GM23338 (cell line): ENCODE measurements around the gene SFTPB. TPM values are rescaled to one million over a fixed set of nuclear protein-coding genes. Genes with fewer than 3 reads are reported as not detected.

Experiments used
- ATAC-seq: fragments of 200-7000 bp; cut with Tn5 transposase; 3 replicates; pipeline ENCODE4 v1.9.1; 2020
- DNase-seq: peaks from one replicate; pipeline ENCODE4 v3.0.0-alpha.2; 2015; ENCODE audit warnings: low spot score
- H2AFZ ChIP-seq: fragments of 200-600 bp; sonication (generic); 2 replicates; pipeline ENCODE4 v1.8.0; 2016; ENCODE audit warnings: antibody characterized with exemption, mild to moderate bottlenecking, moderate library complexity
- H3F3A ChIP-seq: fragments of 200-600 bp; sonication (generic); replicated peaks from 2 replicates; pipeline ENCODE4 v1.8.0; 2017; ENCODE audit warnings: antibody characterized with exemption, mixed run types, low read depth
- H3K27ac ChIP-seq: fragments of 200-600 bp; sonication (generic); 2 replicates; pipeline ENCODE4 v1.6.1; 2016; ENCODE audit warnings: low read depth
- H3K27me3 ChIP-seq: fragments of 200-600 bp; sonication (generic); 2 replicates; pipeline ENCODE4 v1.8.0; 2016; ENCODE audit warnings: mild to moderate bottlenecking, mixed run types, moderate library complexity; ENCODE audit not compliant: insufficient read depth
- H3K36me3 ChIP-seq: fragments of 200-600 bp; sonication (generic); 2 replicates; pipeline ENCODE4 v1.8.0; 2016; ENCODE audit warnings: mild to moderate bottlenecking; ENCODE audit not compliant: insufficient read depth
- H3K4me1 ChIP-seq: fragments of 200-600 bp; sonication (generic); 2 replicates; pipeline ENCODE4 v1.8.0; 2016; ENCODE audit warnings: mild to moderate bottlenecking, moderate library complexity; ENCODE audit not compliant: insufficient read depth
- H3K4me2 ChIP-seq: fragments of 200-600 bp; sonication (generic); 2 replicates; pipeline ENCODE4 v1.7.1; 2017; ENCODE audit warnings: mixed run types
- H3K4me3 ChIP-seq: fragments of 200-600 bp; sonication (generic); 2 replicates; pipeline ENCODE4 v1.6.1; 2016; ENCODE audit warnings: mixed run types
- H3K79me2 ChIP-seq: fragments of 200-600 bp; sonication (generic); replicated peaks from 2 replicates; pipeline ENCODE4 v1.8.0; 2017; ENCODE audit warnings: mild to moderate bottlenecking; ENCODE audit not compliant: insufficient read depth
- H3K9me2 ChIP-seq: fragments of 200-600 bp; sonication (generic); 2 replicates; pipeline ENCODE4 v1.8.0; 2017; ENCODE audit not compliant: insufficient read depth
- H4K20me1 ChIP-seq: fragments of 200-600 bp; sonication (generic); replicated peaks from 2 replicates; pipeline ENCODE4 v1.8.0; 2017; ENCODE audit warnings: mild to moderate bottlenecking; ENCODE audit not compliant: insufficient read depth
- H3K27ac Mint-ChIP-seq: 2 replicates; pipeline ENCODE4 v1.8.0; 2020; ENCODE audit warnings: inconsistent platforms, mild to moderate bottlenecking, moderate library complexity, mixed read lengths
- H3K27me3 Mint-ChIP-seq: 3 replicates; pipeline ENCODE4 v1.8.0; 2022; ENCODE audit warnings: low read depth, mild to moderate bottlenecking, moderate library complexity, mixed read lengths, inconsistent platforms; ENCODE audit not compliant: insufficient read depth, poor library complexity
- H3K36me3 Mint-ChIP-seq: 3 replicates; pipeline ENCODE4 v1.8.0; 2021; ENCODE audit warnings: low read depth, mild to moderate bottlenecking, inconsistent platforms, moderate library complexity, mixed read lengths
- H3K4me1 Mint-ChIP-seq: 3 replicates; pipeline ENCODE4 v1.8.0; 2020; ENCODE audit warnings: mild to moderate bottlenecking, inconsistent platforms, mixed read lengths
- H3K4me3 Mint-ChIP-seq: 3 replicates; pipeline ENCODE4 v1.8.0; 2021; ENCODE audit warnings: moderate library complexity, mild to moderate bottlenecking, inconsistent platforms, mixed read lengths
- H3K9me3 Mint-ChIP-seq: 3 replicates; pipeline ENCODE4 v1.8.0; 2020; ENCODE audit warnings: moderate library complexity, mild to moderate bottlenecking, inconsistent platforms, mixed read lengths
- CREB1 ChIP-seq: fragments of 250-450 bp; sonication (Bioruptor Pico); IDR thresholded peaks from 2 replicates; pipeline ENCODE4 v1.5.0; 2020; ENCODE audit warnings: low read depth, mild to moderate bottlenecking, moderate library complexity
- EZH2phosphoT487 ChIP-seq: fragments of 200-600 bp; sonication (generic); IDR thresholded peaks from one replicate; pipeline ENCODE4 v1.8.1; 2018; ENCODE audit warnings: antibody characterized with exemption; ENCODE audit not compliant: unreplicated experiment
- JUNB ChIP-seq: IDR thresholded peaks from one replicate; pipeline ENCODE4 v1.6.1; 2016; ENCODE audit warnings: antibody characterized with exemption; ENCODE audit not compliant: unreplicated experiment
- STAT1 ChIP-seq: IDR thresholded peaks from one replicate; pipeline ENCODE4 v1.6.1; 2016; ENCODE audit warnings: antibody characterized with exemption; ENCODE audit not compliant: unreplicated experiment
- ZNF331 ChIP-seq: fragments of 250-450 bp; sonication (Bioruptor Pico); IDR thresholded peaks from 2 replicates; pipeline ENCODE4 v1.5.0; 2020; ENCODE audit warnings: low read depth, mild to moderate bottlenecking, moderate library complexity
- polyA plus RNA-seq: library from polyadenylated mRNA; unstranded; fragments of >200 nt; fragmentation: Nextera tagmentation; extraction: Ambion mirVana; gene quantifications from 2 replicates; pipeline ENCODE4 v1.2.1, GENCODE V29; 2016
- total RNA-seq: library from RNA; depleted of rRNA; stranded (reverse); fragments of >200 nt; shearing (Covaris generic); gene quantifications from 2 replicates; pipeline ENCODE4 v1.2.3, GENCODE V29; 2014
- TF ChIP-seq, protein P1 (sequence below): IDR thresholded peaks from 2 replicates; pipeline ENCODE4 v1.6.1; 2016; ENCODE audit warnings: antibody characterized with exemption
- TF ChIP-seq, protein P2 (sequence below), 2 experiments: fragments of 200-600 bp in 1 of 2; sonication (generic) in 1 of 2; conservative IDR thresholded peaks; 2 replicates each; pipeline versions ENCODE4 v1.5.1 to v1.6.1; 2016 to 2017; ENCODE audit warnings: antibody characterized with exemption in 2 of 2, low read depth in 2 of 2, mild to moderate bottlenecking in 2 of 2, moderate library complexity in 1 of 2
- TF ChIP-seq, protein P3 (sequence below): fragments of 250-450 bp; sonication (Bioruptor Pico); IDR thresholded peaks from 2 replicates; pipeline ENCODE4 v1.5.0; 2020; ENCODE audit warnings: mild to moderate bottlenecking, moderate library complexity
- TF ChIP-seq, protein P4 (sequence below): IDR thresholded peaks from one replicate; pipeline ENCODE4 v1.6.1; 2018; ENCODE audit warnings: antibody characterized with exemption; ENCODE audit not compliant: unreplicated experiment

The SFTPB gene
- total and polyA plus RNA-seq, 2 experiments from 2014 or later: 0.06 TPM; not detected in 1

DNA sequence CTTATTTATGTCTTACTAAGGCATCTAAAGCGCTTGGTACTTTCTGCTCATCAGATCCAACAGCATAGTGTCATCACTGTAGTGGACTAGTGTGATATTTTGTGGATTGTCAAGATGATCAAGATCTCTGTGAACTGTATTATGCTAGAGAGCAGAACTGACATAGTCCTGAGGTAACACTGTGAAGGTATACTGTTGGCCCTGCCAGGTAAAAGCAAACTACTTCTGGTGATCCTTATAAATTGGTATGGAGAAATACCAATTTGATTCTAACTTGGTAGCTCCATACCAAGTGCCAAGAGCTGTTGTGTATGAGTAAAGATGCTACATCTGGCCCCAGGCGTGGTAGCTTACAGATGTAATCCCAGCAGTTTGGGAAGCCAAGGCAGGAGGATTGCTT is 15.9 kb downstream of the SFTPB start:
- Mint-ChIP-seq H3K4me1 (peaks cover 4% of the 10 kb centered on the region; the same call in 2 of the 3 replicates), H3K4me3 (no peak overlapping the region), H3K27ac (no peak overlapping the region), H3K36me3 (peaks cover 56% of the 10 kb centered on the region), H3K27me3 (peaks cover 3% of the 10 kb centered on the region), H3K9me3 (no peaks in the 10 kb centered on the region)
- peaks cover 5% of the 10 kb centered on the region for H4K20me1 ChIP-seq
- peaks cover 37% of the 10 kb centered on the region for H3K36me3 ChIP-seq
- DNase-seq: no peak
- no peaks in the 10 kb centered on the region for H3K27me3 ChIP-seq
- H3F3A ChIP-seq: 0 out of 2 replicates have a peak, but pooled peaks cover 1% of the 10 kb centered on the region
- H2AFZ ChIP-seq: no peak overlapping the region
- no peaks in the 10 kb centered on the region for H3K9me2 ChIP-seq
- TF ChIP-seq, protein P1, sequence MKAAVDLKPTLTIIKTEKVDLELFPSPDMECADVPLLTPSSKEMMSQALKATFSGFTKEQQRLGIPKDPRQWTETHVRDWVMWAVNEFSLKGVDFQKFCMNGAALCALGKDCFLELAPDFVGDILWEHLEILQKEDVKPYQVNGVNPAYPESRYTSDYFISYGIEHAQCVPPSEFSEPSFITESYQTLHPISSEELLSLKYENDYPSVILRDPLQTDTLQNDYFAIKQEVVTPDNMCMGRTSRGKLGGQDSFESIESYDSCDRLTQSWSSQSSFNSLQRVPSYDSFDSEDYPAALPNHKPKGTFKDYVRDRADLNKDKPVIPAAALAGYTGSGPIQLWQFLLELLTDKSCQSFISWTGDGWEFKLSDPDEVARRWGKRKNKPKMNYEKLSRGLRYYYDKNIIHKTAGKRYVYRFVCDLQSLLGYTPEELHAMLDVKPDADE: no peak
- TF ChIP-seq, protein P2, sequence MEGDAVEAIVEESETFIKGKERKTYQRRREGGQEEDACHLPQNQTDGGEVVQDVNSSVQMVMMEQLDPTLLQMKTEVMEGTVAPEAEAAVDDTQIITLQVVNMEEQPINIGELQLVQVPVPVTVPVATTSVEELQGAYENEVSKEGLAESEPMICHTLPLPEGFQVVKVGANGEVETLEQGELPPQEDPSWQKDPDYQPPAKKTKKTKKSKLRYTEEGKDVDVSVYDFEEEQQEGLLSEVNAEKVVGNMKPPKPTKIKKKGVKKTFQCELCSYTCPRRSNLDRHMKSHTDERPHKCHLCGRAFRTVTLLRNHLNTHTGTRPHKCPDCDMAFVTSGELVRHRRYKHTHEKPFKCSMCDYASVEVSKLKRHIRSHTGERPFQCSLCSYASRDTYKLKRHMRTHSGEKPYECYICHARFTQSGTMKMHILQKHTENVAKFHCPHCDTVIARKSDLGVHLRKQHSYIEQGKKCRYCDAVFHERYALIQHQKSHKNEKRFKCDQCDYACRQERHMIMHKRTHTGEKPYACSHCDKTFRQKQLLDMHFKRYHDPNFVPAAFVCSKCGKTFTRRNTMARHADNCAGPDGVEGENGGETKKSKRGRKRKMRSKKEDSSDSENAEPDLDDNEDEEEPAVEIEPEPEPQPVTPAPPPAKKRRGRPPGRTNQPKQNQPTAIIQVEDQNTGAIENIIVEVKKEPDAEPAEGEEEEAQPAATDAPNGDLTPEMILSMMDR (conservative IDR thresholded peaks at IDR 0.05; ENCODE audit: low read depth in 2 of 2): no peak
- TF ChIP-seq EZH2phosphoT487: no peak
- TF ChIP-seq, protein P3, sequence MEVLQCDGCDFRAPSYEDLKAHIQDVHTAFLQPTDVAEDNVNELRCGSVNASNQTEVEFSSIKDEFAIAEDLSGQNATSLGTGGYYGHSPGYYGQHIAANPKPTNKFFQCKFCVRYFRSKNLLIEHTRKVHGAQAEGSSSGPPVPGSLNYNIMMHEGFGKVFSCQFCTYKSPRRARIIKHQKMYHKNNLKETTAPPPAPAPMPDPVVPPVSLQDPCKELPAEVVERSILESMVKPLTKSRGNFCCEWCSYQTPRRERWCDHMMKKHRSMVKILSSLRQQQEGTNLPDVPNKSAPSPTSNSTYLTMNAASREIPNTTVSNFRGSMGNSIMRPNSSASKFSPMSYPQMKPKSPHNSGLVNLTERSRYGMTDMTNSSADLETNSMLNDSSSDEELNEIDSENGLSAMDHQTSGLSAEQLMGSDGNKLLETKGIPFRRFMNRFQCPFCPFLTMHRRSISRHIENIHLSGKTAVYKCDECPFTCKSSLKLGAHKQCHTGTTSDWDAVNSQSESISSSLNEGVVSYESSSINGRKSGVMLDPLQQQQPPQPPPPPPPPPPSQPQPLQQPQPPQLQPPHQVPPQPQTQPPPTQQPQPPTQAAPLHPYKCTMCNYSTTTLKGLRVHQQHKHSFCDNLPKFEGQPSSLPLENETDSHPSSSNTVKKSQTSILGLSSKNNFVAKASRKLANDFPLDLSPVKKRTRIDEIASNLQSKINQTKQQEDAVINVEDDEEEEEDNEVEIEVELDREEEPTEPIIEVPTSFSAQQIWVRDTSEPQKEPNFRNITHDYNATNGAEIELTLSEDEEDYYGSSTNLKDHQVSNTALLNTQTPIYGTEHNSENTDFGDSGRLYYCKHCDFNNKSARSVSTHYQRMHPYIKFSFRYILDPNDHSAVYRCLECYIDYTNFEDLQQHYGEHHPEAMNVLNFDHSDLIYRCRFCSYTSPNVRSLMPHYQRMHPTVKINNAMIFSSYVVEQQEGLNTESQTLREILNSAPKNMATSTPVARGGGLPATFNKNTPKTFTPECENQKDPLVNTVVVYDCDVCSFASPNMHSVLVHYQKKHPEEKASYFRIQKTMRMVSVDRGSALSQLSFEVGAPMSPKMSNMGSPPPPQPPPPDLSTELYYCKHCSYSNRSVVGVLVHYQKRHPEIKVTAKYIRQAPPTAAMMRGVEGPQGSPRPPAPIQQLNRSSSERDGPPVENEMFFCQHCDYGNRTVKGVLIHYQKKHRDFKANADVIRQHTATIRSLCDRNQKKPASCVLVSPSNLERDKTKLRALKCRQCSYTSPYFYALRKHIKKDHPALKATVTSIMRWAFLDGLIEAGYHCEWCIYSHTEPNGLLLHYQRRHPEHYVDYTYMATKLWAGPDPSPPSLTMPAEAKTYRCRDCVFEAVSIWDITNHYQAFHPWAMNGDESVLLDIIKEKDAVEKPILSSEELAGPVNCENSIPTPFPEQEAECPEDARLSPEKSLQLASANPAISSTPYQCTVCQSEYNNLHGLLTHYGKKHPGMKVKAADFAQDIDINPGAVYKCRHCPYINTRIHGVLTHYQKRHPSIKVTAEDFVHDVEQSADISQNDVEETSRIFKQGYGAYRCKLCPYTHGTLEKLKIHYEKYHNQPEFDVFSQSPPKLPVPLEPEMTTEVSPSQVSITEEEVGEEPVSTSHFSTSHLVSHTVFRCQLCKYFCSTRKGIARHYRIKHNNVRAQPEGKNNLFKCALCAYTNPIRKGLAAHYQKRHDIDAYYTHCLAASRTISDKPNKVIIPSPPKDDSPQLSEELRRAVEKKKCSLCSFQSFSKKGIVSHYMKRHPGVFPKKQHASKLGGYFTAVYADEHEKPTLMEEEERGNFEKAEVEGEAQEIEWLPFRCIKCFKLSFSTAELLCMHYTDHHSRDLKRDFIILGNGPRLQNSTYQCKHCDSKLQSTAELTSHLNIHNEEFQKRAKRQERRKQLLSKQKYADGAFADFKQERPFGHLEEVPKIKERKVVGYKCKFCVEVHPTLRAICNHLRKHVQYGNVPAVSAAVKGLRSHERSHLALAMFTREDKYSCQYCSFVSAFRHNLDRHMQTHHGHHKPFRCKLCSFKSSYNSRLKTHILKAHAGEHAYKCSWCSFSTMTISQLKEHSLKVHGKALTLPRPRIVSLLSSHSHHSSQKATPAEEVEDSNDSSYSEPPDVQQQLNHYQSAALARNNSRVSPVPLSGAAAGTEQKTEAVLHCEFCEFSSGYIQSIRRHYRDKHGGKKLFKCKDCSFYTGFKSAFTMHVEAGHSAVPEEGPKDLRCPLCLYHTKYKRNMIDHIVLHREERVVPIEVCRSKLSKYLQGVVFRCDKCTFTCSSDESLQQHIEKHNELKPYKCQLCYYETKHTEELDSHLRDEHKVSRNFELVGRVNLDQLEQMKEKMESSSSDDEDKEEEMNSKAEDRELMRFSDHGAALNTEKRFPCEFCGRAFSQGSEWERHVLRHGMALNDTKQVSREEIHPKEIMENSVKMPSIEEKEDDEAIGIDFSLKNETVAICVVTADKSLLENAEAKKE (CRISPR knock-in tag): no peak
- TF ChIP-seq ZNF331 (CRISPR knock-in tag): no peak
- no peak for TF ChIP-seq STAT1
- no peak for TF ChIP-seq JUNB
- no peak for TF ChIP-seq CREB1 (CRISPR knock-in tag)
- TF ChIP-seq, protein P4, sequence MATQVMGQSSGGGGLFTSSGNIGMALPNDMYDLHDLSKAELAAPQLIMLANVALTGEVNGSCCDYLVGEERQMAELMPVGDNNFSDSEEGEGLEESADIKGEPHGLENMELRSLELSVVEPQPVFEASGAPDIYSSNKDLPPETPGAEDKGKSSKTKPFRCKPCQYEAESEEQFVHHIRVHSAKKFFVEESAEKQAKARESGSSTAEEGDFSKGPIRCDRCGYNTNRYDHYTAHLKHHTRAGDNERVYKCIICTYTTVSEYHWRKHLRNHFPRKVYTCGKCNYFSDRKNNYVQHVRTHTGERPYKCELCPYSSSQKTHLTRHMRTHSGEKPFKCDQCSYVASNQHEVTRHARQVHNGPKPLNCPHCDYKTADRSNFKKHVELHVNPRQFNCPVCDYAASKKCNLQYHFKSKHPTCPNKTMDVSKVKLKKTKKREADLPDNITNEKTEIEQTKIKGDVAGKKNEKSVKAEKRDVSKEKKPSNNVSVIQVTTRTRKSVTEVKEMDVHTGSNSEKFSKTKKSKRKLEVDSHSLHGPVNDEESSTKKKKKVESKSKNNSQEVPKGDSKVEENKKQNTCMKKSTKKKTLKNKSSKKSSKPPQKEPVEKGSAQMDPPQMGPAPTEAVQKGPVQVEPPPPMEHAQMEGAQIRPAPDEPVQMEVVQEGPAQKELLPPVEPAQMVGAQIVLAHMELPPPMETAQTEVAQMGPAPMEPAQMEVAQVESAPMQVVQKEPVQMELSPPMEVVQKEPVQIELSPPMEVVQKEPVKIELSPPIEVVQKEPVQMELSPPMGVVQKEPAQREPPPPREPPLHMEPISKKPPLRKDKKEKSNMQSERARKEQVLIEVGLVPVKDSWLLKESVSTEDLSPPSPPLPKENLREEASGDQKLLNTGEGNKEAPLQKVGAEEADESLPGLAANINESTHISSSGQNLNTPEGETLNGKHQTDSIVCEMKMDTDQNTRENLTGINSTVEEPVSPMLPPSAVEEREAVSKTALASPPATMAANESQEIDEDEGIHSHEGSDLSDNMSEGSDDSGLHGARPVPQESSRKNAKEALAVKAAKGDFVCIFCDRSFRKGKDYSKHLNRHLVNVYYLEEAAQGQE: no peak
- H3K79me2 ChIP-seq: no peaks in the 10 kb centered on the region
- H3K4me3 ChIP-seq: no peak overlapping the region
- no peak for ATAC-seq
- H3K4me1 ChIP-seq: peaks cover 7% of the 10 kb centered on the region; the same call in 1 of the 2 replicates
- H3K4me2 ChIP-seq: no peak overlapping the region
- H3K27ac ChIP-seq: no peak overlapping the region
